OCI-LY3 (cell line): ENCODE data around the gene TMEFF1.

Source experiments
- H2AFZ ChIP-seq: fragments of 200-600, 300-600 bp; shearing (Covaris generic); 2 replicates; pipeline ENCODE4 v1.6.0; 2014; ENCODE audit warnings: antibody characterized with exemption, low read depth, low read length
- H3K27ac ChIP-seq: fragments of 200-600, 300-600 bp; sonication (generic); 2 replicates; pipeline ENCODE4 v1.5.1; 2014; ENCODE audit warnings: mild to moderate bottlenecking, low read length, moderate library complexity, mixed read lengths
- H3K27me3 ChIP-seq: fragments of 200-600, 300-600 bp; sonication (generic); 2 replicates; pipeline ENCODE4 v1.6.1; 2014; ENCODE audit warnings: low read depth, low read length, mixed read lengths
- H3K36me3 ChIP-seq: fragments of 200-600, 300-600 bp; sonication (generic); replicated peaks from 2 replicates; pipeline ENCODE3; 2014; ENCODE audit warnings: low read depth, low read length, mixed read lengths
- H3K4me1 ChIP-seq: fragments of 300-600, 200-600 bp; sonication (generic); 2 replicates; pipeline ENCODE4 v1.6.1; 2014; ENCODE audit warnings: low read length, mixed read lengths
- H3K4me2 ChIP-seq: fragments of 200-600, 300-600 bp; sonication (generic); 2 replicates; pipeline ENCODE4 v1.6.1; 2014; ENCODE audit warnings: low read length, mixed read lengths
- H3K4me3 ChIP-seq: fragments of 300-600, 200-600 bp; sonication (generic); 2 replicates; pipeline ENCODE4 v1.5.1; 2014; ENCODE audit warnings: antibody characterized with exemption, mild to moderate bottlenecking, low read length, moderate library complexity
- H3K79me2 ChIP-seq: fragments of 300-600, 200-600 bp; shearing (Covaris generic); 2 replicates; pipeline ENCODE4 v1.6.1; 2014; ENCODE audit warnings: mild to moderate bottlenecking, low read length, mixed read lengths
- H3K9ac ChIP-seq: fragments of 300-600, 200-600 bp; shearing (Covaris generic); 2 replicates; pipeline ENCODE4 v1.6.0; 2014; ENCODE audit warnings: mild to moderate bottlenecking, low read length, moderate library complexity
- H3K9me3 ChIP-seq: fragments of 200-600, 300-600 bp; shearing (Covaris generic); 2 replicates; pipeline ENCODE4 v1.6.1; 2014; ENCODE audit warnings: low read length, mixed read lengths; ENCODE audit not compliant: insufficient read depth
- H4K20me1 ChIP-seq: fragments of 200-600, 300-600 bp; sonication (generic); 2 replicates; pipeline ENCODE4 v1.6.1; 2016; ENCODE audit warnings: low read length, mixed read lengths; ENCODE audit not compliant: insufficient read depth
- CTCF ChIP-seq: fragments of 200-600, 300-600 bp; sonication (generic); IDR thresholded peaks from 2 replicates; pipeline ENCODE4 v1.5.1; 2014; ENCODE audit warnings: antibody characterized with exemption, low read length, low read depth
- EZH2phosphoT487 ChIP-seq: fragments of 200-600 bp; shearing (Covaris generic); IDR thresholded peaks from 2 replicates; pipeline ENCODE4 v1.6.1; 2018; ENCODE audit warnings: antibody characterized with exemption, mixed run types, low read depth

Gene TMEFF1

GRCh38 chr9:100534401-100534800, 61.5 kb downstream of the TMEFF1 start:
- Histone ChIP-seq H3K27me3 (no peaks in the 10 kb centered on the region), H3K27ac (no peak overlapping the region), H2AFZ (no peak overlapping the region), H3K36me3 (no peaks in the 10 kb centered on the region), H3K79me2 (no peaks in the 10 kb centered on the region), H4K20me1 (no peaks in the 10 kb centered on the region), H3K9ac (no peak overlapping the region), H3K4me2 (no peak overlapping the region), H3K9me3 (no peaks in the 10 kb centered on the region), H3K4me1 (no peaks in the 10 kb centered on the region), H3K4me3 (no peak overlapping the region)
- TF ChIP-seq EZH2phosphoT487: no peak
- TF ChIP-seq CTCF: no peak

- Histone ChIP-seq H3K9me3 (no peaks in the 10 kb centered on the region), H3K27me3 (no peaks in the 10 kb centered on the region), H3K27ac (no peak overlapping the region), H4K20me1 (no peaks in the 10 kb centered on the region), H3K9ac (no peak overlapping the region), H3K4me1 (no peaks in the 10 kb centered on the region), H3K4me3 (no peak overlapping the region), H3K79me2 (no peaks in the 10 kb centered on the region), H2AFZ (no peak overlapping the region), H3K4me2 (no peak overlapping the region), H3K36me3 (no peaks in the 10 kb centered on the region)
- TF ChIP-seq EZH2phosphoT487: no peak
- TF ChIP-seq CTCF: no peak
Observed at GRCh38 chr9:100540327-100540726, 67.4 kb downstream of the TMEFF1 start.

- Histone ChIP-seq H3K4me3 (no peak overlapping the region), H3K9me3 (no peaks in the 10 kb centered on the region), H3K27me3 (no peaks in the 10 kb centered on the region), H3K27ac (no peak overlapping the region), H4K20me1 (no peaks in the 10 kb centered on the region), H3K4me2 (no peak overlapping the region), H3K4me1 (peaks cover 5% of the 10 kb centered on the region; the same call in 1 of the 2 replicates), H3K36me3 (peaks cover 2% of the 10 kb centered on the region), H3K79me2 (no peaks in the 10 kb centered on the region), H3K9ac (no peak overlapping the region), H2AFZ (no peak overlapping the region)
- TF ChIP-seq CTCF (no peak), EZH2phosphoT487 (no peak)
Observed at GRCh38 chr9:100549048-100549447, 76.1 kb downstream of the TMEFF1 start.

GRCh38 chr9:100554935-100555401, 82.0 kb downstream of the TMEFF1 start:
- no peak for TF ChIP-seq EZH2phosphoT487
- TF ChIP-seq CTCF: no peak

More at GRCh38 chr9:100554935-100555401, 82.0 kb downstream of the TMEFF1 start:
- no peaks in the 10 kb centered on the region for H3K9me3 ChIP-seq
- no peak overlapping the region for H2AFZ ChIP-seq
- no peaks in the 10 kb centered on the region for H3K79me2 ChIP-seq
- no peaks in the 10 kb centered on the region for H4K20me1 ChIP-seq
- no peaks in the 10 kb centered on the region for H3K27me3 ChIP-seq
- H3K4me3 ChIP-seq: no peak overlapping the region
- H3K4me2 ChIP-seq: no peak overlapping the region
- H3K36me3 ChIP-seq: no peaks in the 10 kb centered on the region
- H3K4me1 ChIP-seq: peaks cover 12% of the 10 kb centered on the region
- H3K9ac ChIP-seq: no peak overlapping the region
- no peak overlapping the region for H3K27ac ChIP-seq
